HG02870 (cell line): Measurements from ENCODE around the gene DDX39B.
"Not testable (repeated sequence)": the region's sequence is repeated elsewhere in the genome, so short reads cannot be mapped to it uniquely, and the experiment has no call there.

Experiments used
- ATAC-seq: cut with Tn5 transposase; IDR thresholded peaks from one replicate; pipeline ENCODE4 v1.9.1; 2021; ENCODE audit warnings: mild to moderate bottlenecking, moderate library complexity; ENCODE audit not compliant: unreplicated experiment

Gene DDX39B

GRCh38 chr6:31541658-31542521, at the start of gene DDX39B:
Gene DDX39B, minus strand, starts transcription at chr6:31542003. Its CDS starts 1,471 bp downstream, at chr6:31540532.
- peak; percentile 61 for ATAC-seq

- not testable (repeated sequence) for ATAC-seq
These were observed 48.9 kb upstream of the DDX39B start for GRCh38 chr6:31590691-31591090.

- ATAC-seq = no peak
These were observed 47.3 kb upstream of the DDX39B start for GRCh38 chr6:31588871-31589650.

- no peak for ATAC-seq
These were observed 46.3 kb upstream of the DDX39B start for GRCh38 chr6:31587791-31588777.

- ATAC-seq = no peak
These were observed 44.9 kb upstream of the DDX39B start for GRCh38 chr6:31586599-31587281.

- ATAC-seq = no peak
These were observed 44.2 kb upstream of the DDX39B start, which contains the start of gene LST1 for GRCh38 chr6:31586008-31586407. Gene LST1, plus strand, starts transcription at chr6:31586277. Its CDS starts 1,023 bp downstream, at chr6:31587300.

- ATAC-seq = no peak
These were observed 43.7 kb upstream of the DDX39B start for GRCh38 chr6:31585491-31585890.

- no peak for ATAC-seq
These were observed 40.4 kb upstream of the DDX39B start, which contains the start of gene LTB for GRCh38 chr6:31582230-31582643. Gene LTB, minus strand, starts transcription at chr6:31582424. Its CDS starts 7 bp downstream, at chr6:31582417.

GRCh38 chr6:31581434-31582229, 39.8 kb upstream of the DDX39B start:
- no peak for ATAC-seq

GRCh38 chr6:31580807-31581433, 39.1 kb upstream of the DDX39B start:
- peak; percentile 43 for ATAC-seq

- ATAC-seq = no peak
These were observed 38.6 kb upstream of the DDX39B start for GRCh38 chr6:31580438-31580740.

- ATAC-seq = no peak
These were observed 38.0 kb upstream of the DDX39B start for GRCh38 chr6:31579546-31580437.

GRCh38 chr6:31579119-31579505, 37.3 kb upstream of the DDX39B start:
- no peak for ATAC-seq

- ATAC-seq = no peak
These were observed 36.6 kb upstream of the DDX39B start for GRCh38 chr6:31578184-31579118.

GRCh38 chr6:31577579-31577966, 35.8 kb upstream of the DDX39B start:
- ATAC-seq = no peak

- ATAC-seq = no peak
These were observed 35.2 kb upstream of the DDX39B start for GRCh38 chr6:31576897-31577578.
